Adrenal gland (tissue), 5 donors: ENCODE data around the gene TAF5L.

Experiments
- POLR2A ChIP-seq, 2 donors: fragments of 450-650 bp; IDR thresholded peaks; one replicate each; pipeline ENCODE4 v1.6.1; 2017; ENCODE audit warnings: antibody characterized with exemption in 2 of 2, mild to moderate bottlenecking in 2 of 2, moderate library complexity in 1 of 2
- TF ChIP-seq, protein P1 (sequence below), 6 experiments: fragments of 450-650 bp in 4 of 6; fragments of 200-600 bp in 2 of 6; sonication (generic) in 1 of 6; IDR thresholded peaks; 1 replicate in 5 of 6; 2 replicates in 1 of 6; pipeline versions ENCODE4 v1.5.1 to v1.8.0; 2016 to 2021; ENCODE audit warnings: antibody characterized with exemption in 6 of 6, mild to moderate bottlenecking in 2 of 6, moderate library complexity in 1 of 6
- donor health status: DM: no; HTN: no; CAD: no.

DNA sequence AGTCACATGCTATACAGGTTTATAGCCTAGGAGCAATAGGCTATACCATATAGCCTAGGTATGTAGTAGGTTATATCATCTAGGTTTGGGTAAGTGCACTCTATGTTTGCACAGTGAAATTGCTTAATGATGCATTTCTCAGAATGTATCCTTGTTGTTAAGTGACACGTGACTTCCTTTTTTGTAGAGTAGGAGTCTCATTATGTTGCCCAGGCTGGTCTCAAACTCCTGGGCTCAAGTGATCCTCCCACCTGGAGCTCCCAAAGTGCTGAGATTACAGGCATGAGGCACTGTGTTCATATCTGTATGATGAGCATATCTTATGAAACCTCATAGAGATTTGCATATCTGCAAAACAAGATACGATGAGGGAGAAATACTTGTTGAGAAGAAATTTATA, 53.6 kb downstream of the TAF5L start:
- TF ChIP-seq, protein P1, sequence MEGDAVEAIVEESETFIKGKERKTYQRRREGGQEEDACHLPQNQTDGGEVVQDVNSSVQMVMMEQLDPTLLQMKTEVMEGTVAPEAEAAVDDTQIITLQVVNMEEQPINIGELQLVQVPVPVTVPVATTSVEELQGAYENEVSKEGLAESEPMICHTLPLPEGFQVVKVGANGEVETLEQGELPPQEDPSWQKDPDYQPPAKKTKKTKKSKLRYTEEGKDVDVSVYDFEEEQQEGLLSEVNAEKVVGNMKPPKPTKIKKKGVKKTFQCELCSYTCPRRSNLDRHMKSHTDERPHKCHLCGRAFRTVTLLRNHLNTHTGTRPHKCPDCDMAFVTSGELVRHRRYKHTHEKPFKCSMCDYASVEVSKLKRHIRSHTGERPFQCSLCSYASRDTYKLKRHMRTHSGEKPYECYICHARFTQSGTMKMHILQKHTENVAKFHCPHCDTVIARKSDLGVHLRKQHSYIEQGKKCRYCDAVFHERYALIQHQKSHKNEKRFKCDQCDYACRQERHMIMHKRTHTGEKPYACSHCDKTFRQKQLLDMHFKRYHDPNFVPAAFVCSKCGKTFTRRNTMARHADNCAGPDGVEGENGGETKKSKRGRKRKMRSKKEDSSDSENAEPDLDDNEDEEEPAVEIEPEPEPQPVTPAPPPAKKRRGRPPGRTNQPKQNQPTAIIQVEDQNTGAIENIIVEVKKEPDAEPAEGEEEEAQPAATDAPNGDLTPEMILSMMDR (IDR thresholded peaks at IDR 0.05), result no peak
- no peak for TF ChIP-seq POLR2A (IDR thresholded peaks at IDR 0.05)
